Sciatic nerve (tissue), 2 donors: ENCODE results near the gene AHNAK2. TPM values are rescaled to one million over a fixed set of nuclear protein-coding genes. Genes with fewer than 3 reads are reported as not detected.
"Not testable (repeated sequence)": the region's sequence is repeated elsewhere in the genome, so short reads cannot be mapped to it uniquely, and the experiment has no call there.

Experiments used
- ATAC-seq: fragments of 200-7000 bp; cut with Tn5 transposase; one replicate; pipeline ENCODE4 v1.9.1; 2020; ENCODE audit warnings: mild to moderate bottlenecking, moderate library complexity
- DNase-seq: peaks from one replicate; pipeline ENCODE4 v3.0.0-alpha.2; 2020; ENCODE audit warnings: low spot score
- intact Hi-C: fragments of 100-400 bp; cut with DNase I; formaldehyde crosslinking; loops from one replicate; pipeline ENCODE4 v1.14.2; 2022
- total RNA-seq: library from RNA; stranded (reverse); fragmentation: NEBNext Ultra II Directional; extraction: Animal tissue kit (Norgen Biotek cat#: 25700); gene quantifications from one replicate; pipeline ENCODE4 v1.2.1, GENCODE V29; 2021
- donor health status: DM: no; HTN: no; CAD: no.
- donor health status: DM: no; HTN: no; CAD: no.

The AHNAK2 gene
- total RNA-seq, 1 donor from 2014 or later: 77.7 TPM

- intact Hi-C loops: loop anchor here (10.0 kb wide), 1 partner anchor 147 kb away; no protein-coding TSS in a partner anchor
- peak; percentile 63 for DNase-seq
These were observed 80.6 kb downstream of the AHNAK2 start for GRCh38 chr14:104897330-104898194.

DNA sequence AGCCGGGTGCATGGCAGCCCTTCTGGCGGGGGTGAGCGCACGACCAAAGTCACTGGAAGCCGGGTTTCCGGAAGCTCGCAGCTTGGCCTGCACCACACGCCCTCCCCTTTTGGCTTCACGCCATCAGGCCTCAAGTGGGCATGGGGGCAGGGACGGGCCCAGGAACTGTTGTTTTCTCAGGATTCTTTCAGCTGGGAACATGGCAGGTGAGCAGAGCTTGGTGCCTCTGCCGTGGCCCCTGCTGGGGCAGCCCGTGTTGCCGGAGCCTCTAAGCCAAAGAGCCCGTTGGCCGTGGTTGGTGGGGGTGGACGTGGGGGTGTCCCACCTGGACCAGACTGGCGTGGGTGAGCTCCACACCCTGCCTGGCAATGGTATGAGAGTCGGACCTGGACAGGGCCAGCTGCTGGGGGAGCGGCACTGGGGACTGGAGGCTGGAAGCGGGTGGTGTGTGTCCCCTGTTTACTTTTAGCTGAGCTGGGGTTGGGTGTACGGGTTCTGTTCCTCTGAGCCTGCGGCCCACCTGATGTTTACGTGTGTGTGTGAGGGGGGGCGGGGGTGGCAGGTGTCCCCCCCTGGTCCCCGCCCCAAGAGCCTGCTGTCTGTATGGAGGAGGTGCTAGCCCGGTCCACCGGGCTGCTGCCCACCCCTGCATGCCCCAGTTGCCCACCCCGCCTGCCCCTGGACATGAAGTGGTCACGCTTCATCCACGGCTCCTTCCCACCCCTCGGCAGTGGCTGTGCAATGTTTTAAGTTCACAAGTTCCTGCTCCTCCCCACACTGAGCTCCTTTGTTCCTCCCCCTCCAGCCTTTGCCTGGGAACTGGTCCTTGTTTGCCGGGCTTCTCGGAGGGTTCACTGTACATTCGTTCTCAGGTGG, 82.2 kb downstream of the AHNAK2 start:
- ATAC-seq: peak; percentile 6
- intact Hi-C loops: loop anchor here (10.0 kb wide), 1 partner anchor 149 kb away; no protein-coding TSS in a partner anchor

More at GRCh38 chr14:104897330-104898194, 80.6 kb downstream of the AHNAK2 start:
- no peak for ATAC-seq

GRCh38 chr14:104895207-104895785, 82.9 kb downstream of the AHNAK2 start:
- ATAC-seq: peak; percentile 4
- intact Hi-C loops: loop anchor here (10.0 kb wide), 1 partner anchor 150 kb away; no protein-coding TSS in a partner anchor
- no peak for DNase-seq

More for the DNA sequence above, 82.2 kb downstream of the AHNAK2 start:
- DNase-seq: peak; percentile 69

DNA sequence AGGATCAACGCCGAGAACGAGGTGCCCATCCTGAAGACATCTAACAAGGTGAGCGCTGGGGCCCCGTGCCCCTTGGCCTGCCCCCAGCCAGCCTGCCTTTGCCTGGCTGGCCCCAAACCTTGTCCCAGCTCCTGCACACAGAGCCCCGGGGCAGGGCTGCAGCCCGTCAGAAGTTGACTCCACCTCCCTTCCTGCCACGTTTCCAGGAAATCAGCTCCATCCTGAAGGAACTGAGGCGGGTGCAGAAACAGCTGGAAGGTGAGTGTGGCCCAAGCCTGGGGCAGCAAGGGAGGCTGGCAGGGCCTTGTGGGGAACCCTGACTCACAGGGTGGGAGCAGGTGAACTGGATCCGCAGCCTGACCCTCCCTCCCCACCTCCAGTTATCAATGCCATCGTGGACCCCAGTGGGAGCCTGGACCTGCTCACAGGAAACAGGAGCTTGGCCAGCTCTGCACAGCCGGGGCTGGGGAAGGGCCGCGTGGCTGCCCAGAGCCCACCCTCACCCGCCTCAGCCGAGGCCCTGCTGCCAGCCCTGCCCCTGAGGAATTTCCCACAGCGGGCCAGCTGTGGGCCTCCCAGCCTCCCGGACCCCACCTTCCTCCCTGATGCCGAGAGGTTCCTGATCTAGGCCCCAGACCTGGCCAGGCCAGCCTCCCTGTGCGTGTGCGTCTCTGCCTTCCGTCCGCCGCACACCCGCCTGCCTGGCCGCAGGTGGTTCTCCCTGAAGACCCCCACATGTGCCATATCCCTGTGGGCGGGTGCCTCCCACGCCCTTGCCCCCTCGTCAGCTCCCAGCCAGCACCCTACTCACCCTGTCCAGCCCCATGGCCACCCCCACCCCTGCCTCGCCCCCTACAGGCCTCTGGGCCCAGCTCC, 83.6 kb downstream of the AHNAK2 start:
- DNase-seq (no peak), ATAC-seq (no peak)
- intact Hi-C loops: loop anchor here (10.0 kb wide), 1 partner anchor 150 kb away; no protein-coding TSS in a partner anchor

GRCh38 chr14:104893435-104894207, 84.6 kb downstream of the AHNAK2 start:
- DNase-seq (peak; percentile 59), ATAC-seq (no peak)
- intact Hi-C loops: loop anchor here (10.0 kb wide), 1 partner anchor 151 kb away; no protein-coding TSS in a partner anchor

DNA sequence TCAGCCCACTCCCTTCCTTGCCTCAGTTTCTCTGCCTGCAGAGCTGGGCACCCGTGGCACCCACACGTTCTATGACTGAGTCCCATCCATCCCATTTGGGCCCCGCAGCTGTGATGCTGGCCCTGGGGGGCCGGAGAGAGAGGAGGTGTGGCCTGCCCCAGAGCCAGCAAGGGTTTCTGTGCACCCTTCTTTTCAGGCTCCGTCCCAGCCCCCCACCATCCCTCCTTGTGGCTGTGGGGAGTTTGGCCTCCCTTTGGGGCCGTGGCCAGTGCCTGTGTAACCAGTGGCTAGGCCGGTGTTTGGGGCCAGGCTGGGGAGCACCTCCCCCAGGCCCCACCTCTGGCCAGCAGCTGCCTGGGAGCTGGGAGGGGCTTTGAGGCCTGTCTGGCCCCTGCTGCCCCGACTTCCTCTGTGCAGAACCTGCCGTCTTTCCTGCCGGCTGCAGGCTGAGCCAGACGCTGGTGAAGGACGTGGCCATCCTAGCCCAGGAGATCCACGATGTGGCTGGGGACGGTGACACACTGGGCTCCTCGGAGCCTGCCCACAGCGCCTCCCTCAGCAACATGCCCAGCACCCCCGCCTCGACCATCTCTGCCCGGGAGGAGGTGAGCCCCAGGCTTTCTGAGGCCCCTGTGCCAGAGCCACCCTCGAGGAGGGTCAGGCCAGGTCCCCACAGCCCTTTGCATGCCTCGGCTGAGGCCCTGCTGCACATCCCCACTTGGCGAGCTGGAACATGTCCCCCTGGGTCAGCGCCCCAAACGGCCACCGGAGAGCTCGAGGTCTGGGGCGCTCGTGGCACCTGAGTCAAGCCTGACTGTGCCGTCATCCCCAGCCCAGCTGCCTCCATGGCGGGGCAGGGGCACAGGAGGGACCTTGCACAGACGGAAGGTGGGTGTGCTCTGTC, 85.4 kb downstream of the AHNAK2 start:
- intact Hi-C loops: loop anchor here (10.0 kb wide), 1 partner anchor 152 kb away; no protein-coding TSS in a partner anchor
- DNase-seq (no peak), ATAC-seq (no peak)

DNA sequence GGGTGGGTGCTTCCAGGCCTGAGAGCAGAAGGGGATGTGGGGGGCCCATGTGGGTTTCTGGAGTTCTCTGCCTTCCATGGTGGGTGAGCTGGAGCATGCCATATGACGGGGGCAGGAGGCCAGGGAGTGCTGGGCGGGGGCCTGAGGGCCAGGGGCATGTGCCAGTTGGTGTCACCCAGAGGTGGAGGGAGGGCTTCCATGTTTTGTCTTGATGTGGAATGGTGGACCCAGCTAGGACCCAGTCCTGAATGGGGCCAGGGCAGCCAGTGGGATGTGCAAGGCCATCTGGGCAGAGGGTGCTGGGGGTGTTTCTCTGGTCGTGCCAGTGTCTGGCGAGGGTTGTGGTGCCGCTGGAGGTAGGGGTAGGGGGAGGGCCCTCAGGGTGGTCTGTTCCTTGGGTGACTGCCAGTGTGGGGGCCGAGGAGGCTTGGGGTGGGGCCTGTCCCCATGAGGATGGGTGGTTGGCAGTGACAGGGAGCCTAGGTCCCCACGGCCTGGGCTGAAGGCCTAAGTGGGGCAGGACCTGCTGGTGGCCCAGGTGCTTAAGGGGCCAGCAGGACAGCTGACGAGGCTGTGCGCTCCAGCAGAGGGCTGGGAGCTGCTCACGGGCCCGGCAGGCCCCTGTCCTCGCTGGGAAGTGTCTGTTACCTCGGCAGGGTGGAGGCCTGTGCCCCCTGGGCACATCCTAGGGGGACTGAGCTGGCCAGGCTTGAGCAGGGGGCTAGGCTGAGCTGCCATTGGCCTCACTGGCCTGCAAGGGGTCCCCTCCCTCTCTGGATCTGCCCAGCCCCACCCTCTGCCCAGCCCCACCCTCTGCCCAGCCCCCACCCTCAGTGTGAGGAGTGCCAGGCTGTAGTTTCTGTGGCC, 86.3 kb downstream of the AHNAK2 start:
- ATAC-seq (no peak), DNase-seq (no peak)
- intact Hi-C loops: loop anchor here (10.0 kb wide), 1 partner anchor 153 kb away; no protein-coding TSS in a partner anchor

GRCh38 chr14:104891121-104891551, 87.0 kb downstream of the AHNAK2 start:
- DNase-seq (no peak), ATAC-seq (no peak)
- intact Hi-C loops: loop anchor here (10.0 kb wide), 1 partner anchor 154 kb away; no protein-coding TSS in a partner anchor

DNA sequence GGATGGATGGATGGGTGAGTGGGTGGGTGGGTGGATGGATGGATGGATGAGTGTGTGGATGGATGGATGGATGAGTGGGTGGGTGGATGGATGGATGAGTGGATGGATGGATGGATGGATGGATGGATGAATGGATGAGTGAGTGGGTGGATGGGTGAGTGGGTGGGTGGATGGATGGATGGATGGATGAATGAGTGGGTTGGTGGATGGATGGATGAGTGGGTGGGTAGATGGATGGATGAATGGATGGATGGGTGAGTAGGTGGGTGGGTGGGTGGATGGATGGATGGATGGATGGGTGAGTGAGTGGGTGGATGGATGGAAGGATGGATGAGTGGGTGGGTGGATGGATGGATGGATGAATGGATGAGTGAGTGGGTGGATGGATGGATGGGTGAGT, 87.9 kb downstream of the AHNAK2 start:
- intact Hi-C loops: loop anchor here (10.0 kb wide), 1 partner anchor 155 kb away; no protein-coding TSS in a partner anchor
- not testable (repeated sequence) for ATAC-seq, DNase-seq

DNA sequence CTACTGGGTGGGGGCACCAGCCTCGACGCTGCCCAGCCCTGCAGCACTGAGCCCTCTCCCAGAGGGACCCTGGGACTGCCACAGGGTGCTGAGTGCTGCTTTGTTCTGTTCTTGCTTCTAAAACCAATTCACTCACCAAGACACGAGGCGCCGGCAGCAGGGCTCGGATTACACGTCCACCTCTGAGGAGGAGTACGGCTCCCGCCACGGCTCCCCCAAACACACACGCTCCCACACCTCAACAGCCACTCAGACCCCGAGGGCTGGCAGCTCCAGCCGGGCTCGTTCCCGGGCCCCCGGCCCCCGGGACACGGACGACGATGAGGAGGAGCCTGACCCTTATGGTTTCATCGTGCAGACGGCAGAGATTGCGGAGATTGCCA, 88.8 kb downstream of the AHNAK2 start:
- DNase-seq (no peak), ATAC-seq (no peak)
- intact Hi-C loops: no loop called here

- peak; percentile 57 for DNase-seq
- intact Hi-C loops: no loop called here
- no peak for ATAC-seq
These were observed 89.4 kb downstream of the AHNAK2 start for GRCh38 chr14:104888489-104889374.

- no peak for ATAC-seq
- intact Hi-C loops: no loop called here
- DNase-seq: peak; percentile 57
These were observed 90.3 kb downstream of the AHNAK2 start for GRCh38 chr14:104887623-104888488.
